Measurements from ENCODE around the gene STX7. TPM values are rescaled to one million over a fixed set of nuclear protein-coding genes. Genes with fewer than 3 reads are reported as not detected.
A peak's percentile ranks its signal among the peaks of the same experiment; 100 is the strongest.

STX7 gene
- total RNA-seq, 1 experiment from 2014 or later: 25.6 TPM

DNA sequence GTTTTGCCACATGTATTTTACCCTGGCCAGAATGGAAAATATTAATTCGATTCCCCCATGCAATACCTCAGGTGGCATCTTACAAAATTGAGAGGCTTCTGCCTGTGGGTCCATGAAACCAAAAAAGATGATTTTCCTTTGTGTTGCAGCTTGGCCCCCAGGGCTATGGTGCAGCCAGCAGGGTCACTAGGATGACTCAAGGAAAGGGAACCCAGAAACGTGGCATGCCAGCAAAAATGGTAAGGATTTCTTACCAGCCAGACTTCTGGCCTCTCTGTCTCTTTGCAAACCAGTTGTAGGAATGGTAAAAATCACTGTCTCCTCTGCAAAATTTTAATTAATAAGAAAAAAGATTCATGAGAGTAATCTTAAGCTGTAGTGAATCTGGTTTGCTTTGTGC is 13.5 kb upstream of the STX7 start (continued):
- TF ChIP-seq, protein P1, sequence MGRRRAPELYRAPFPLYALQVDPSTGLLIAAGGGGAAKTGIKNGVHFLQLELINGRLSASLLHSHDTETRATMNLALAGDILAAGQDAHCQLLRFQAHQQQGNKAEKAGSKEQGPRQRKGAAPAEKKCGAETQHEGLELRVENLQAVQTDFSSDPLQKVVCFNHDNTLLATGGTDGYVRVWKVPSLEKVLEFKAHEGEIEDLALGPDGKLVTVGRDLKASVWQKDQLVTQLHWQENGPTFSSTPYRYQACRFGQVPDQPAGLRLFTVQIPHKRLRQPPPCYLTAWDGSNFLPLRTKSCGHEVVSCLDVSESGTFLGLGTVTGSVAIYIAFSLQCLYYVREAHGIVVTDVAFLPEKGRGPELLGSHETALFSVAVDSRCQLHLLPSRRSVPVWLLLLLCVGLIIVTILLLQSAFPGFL (CRISPR knock-in tag; IDR thresholded peaks at IDR 0.05; ENCODE audit: borderline replicate concordance): no peak
- TF ChIP-seq JAZF1 (CRISPR knock-in tag; IDR thresholded peaks at IDR 0.05): no peak
- TF ChIP-seq, protein P2, sequence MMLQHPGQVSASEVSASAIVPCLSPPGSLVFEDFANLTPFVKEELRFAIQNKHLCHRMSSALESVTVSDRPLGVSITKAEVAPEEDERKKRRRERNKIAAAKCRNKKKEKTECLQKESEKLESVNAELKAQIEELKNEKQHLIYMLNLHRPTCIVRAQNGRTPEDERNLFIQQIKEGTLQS (CRISPR knock-in tag; conservative IDR thresholded peaks at IDR 0.05): no peak
- TF ChIP-seq, protein P3, sequence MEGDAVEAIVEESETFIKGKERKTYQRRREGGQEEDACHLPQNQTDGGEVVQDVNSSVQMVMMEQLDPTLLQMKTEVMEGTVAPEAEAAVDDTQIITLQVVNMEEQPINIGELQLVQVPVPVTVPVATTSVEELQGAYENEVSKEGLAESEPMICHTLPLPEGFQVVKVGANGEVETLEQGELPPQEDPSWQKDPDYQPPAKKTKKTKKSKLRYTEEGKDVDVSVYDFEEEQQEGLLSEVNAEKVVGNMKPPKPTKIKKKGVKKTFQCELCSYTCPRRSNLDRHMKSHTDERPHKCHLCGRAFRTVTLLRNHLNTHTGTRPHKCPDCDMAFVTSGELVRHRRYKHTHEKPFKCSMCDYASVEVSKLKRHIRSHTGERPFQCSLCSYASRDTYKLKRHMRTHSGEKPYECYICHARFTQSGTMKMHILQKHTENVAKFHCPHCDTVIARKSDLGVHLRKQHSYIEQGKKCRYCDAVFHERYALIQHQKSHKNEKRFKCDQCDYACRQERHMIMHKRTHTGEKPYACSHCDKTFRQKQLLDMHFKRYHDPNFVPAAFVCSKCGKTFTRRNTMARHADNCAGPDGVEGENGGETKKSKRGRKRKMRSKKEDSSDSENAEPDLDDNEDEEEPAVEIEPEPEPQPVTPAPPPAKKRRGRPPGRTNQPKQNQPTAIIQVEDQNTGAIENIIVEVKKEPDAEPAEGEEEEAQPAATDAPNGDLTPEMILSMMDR (IDR thresholded peaks at IDR 0.05): no peak
- TF ChIP-seq ZNF317 (CRISPR knock-in tag; IDR thresholded peaks at IDR 0.05; ENCODE audit: borderline replicate concordance, low read depth): no peak
- TF ChIP-seq ZNF121 (CRISPR knock-in tag; IDR thresholded peaks at IDR 0.05): no peak
- no peak for TF ChIP-seq MYBL2 (CRISPR knock-in tag; IDR thresholded peaks at IDR 0.05)

DNA sequence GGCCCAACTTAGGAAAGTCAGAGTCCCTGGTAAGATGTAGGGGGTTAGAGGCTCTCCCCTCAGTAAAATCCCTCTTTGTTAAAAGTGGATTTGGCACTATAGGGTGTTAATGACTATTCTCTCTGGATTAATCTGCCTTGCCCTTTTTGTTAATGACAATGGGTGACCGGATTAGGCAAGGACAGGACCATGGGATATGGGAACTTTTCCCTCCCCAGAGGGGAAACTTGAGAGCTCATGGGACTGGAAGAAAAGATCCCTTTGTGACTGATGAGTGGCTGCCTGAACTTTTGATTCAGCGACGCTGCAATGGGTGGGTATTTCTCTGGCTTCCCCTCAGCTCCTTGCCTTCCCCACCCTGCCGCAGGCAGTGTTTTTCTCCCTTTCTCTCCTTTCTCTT is 12.9 kb upstream of the STX7 start:
- H3K9me3 Mint-ChIP-seq: no peaks in the 10 kb centered on the region
- H3K27ac Mint-ChIP-seq: no peak overlapping the region; the same call in 1 of the 2 replicates
- H3K27me3 Mint-ChIP-seq (ENCODE audit: low read depth): peaks cover 10% of the 10 kb centered on the region
- H3K4me1 Mint-ChIP-seq: peaks cover 11% of the 10 kb centered on the region
- ATAC-seq: peak; percentile 73
- no peak overlapping the region for H3K4me3 Mint-ChIP-seq
- CTCF ChIA-PET: interaction anchor here (1.0 to 1.4 kb wide), 2 partner anchors 189 to 242 kb away, joined by 3 to 5 read pairs; no protein-coding TSS in a partner anchor
- no peaks in the 10 kb centered on the region for H3K36me3 Mint-ChIP-seq
- POLR2A ChIA-PET: no interaction called here
- DNase-seq (ENCODE audit: low spot score): no peak
- TF ChIP-seq ZNF317 (CRISPR knock-in tag; IDR thresholded peaks at IDR 0.05; ENCODE audit: borderline replicate concordance, low read depth): no peak
- no peak for TF ChIP-seq NFYB (CRISPR knock-in tag; conservative IDR thresholded peaks at IDR 0.05; ENCODE audit: low read depth)
- no peak for TF ChIP-seq SMAD3 (CRISPR knock-in tag; IDR thresholded peaks at IDR 0.05; ENCODE audit: borderline replicate concordance)
- TF ChIP-seq ZNF416 (CRISPR knock-in tag; IDR thresholded peaks at IDR 0.05): no peak
- no peak for TF ChIP-seq TCF7 (CRISPR knock-in tag; IDR thresholded peaks at IDR 0.05; ENCODE audit: low read depth)
- TF ChIP-seq, protein P4, sequence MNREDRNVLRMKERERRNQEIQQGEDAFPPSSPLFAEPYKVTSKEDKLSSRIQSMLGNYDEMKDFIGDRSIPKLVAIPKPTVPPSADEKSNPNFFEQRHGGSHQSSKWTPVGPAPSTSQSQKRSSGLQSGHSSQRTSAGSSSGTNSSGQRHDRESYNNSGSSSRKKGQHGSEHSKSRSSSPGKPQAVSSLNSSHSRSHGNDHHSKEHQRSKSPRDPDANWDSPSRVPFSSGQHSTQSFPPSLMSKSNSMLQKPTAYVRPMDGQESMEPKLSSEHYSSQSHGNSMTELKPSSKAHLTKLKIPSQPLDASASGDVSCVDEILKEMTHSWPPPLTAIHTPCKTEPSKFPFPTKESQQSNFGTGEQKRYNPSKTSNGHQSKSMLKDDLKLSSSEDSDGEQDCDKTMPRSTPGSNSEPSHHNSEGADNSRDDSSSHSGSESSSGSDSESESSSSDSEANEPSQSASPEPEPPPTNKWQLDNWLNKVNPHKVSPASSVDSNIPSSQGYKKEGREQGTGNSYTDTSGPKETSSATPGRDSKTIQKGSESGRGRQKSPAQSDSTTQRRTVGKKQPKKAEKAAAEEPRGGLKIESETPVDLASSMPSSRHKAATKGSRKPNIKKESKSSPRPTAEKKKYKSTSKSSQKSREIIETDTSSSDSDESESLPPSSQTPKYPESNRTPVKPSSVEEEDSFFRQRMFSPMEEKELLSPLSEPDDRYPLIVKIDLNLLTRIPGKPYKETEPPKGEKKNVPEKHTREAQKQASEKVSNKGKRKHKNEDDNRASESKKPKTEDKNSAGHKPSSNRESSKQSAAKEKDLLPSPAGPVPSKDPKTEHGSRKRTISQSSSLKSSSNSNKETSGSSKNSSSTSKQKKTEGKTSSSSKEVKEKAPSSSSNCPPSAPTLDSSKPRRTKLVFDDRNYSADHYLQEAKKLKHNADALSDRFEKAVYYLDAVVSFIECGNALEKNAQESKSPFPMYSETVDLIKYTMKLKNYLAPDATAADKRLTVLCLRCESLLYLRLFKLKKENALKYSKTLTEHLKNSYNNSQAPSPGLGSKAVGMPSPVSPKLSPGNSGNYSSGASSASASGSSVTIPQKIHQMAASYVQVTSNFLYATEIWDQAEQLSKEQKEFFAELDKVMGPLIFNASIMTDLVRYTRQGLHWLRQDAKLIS (CRISPR knock-in tag; IDR thresholded peaks at IDR 0.05; ENCODE audit: borderline replicate concordance): no peak
- no peak for TF ChIP-seq NFE2L1 (CRISPR knock-in tag; IDR thresholded peaks at IDR 0.05)
- no peak for TF ChIP-seq ZNF138 (CRISPR knock-in tag; conservative IDR thresholded peaks at IDR 0.05)
- TF ChIP-seq FOXK1 (CRISPR knock-in tag; IDR thresholded peaks at IDR 0.05): no peak
- TF ChIP-seq ELF4 (CRISPR knock-in tag; IDR thresholded peaks at IDR 0.05; ENCODE audit: low read depth): no peak
- no peak for TF ChIP-seq CBFB (CRISPR knock-in tag; IDR thresholded peaks at IDR 0.05; ENCODE audit: low read depth)
- TF ChIP-seq NR3C1 (CRISPR knock-in tag; conservative IDR thresholded peaks at IDR 0.05; ENCODE audit: low read depth): no peak
- TF ChIP-seq CREB1 (CRISPR knock-in tag; IDR thresholded peaks at IDR 0.05): no peak
- TF ChIP-seq, protein P5, sequence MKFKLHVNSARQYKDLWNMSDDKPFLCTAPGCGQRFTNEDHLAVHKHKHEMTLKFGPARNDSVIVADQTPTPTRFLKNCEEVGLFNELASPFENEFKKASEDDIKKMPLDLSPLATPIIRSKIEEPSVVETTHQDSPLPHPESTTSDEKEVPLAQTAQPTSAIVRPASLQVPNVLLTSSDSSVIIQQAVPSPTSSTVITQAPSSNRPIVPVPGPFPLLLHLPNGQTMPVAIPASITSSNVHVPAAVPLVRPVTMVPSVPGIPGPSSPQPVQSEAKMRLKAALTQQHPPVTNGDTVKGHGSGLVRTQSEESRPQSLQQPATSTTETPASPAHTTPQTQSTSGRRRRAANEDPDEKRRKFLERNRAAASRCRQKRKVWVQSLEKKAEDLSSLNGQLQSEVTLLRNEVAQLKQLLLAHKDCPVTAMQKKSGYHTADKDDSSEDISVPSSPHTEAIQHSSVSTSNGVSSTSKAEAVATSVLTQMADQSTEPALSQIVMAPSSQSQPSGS (CRISPR knock-in tag; IDR thresholded peaks at IDR 0.05; ENCODE audit: borderline replicate concordance, low read depth): no peak
- TF ChIP-seq NR1H2 (CRISPR knock-in tag; IDR thresholded peaks at IDR 0.05): no peak
- TF ChIP-seq ZNF232 (CRISPR knock-in tag; IDR thresholded peaks at IDR 0.05): no peak
- TF ChIP-seq SMAD4 (CRISPR knock-in tag; IDR thresholded peaks at IDR 0.05): no peak
- no peak for TF ChIP-seq NFATC4 (CRISPR knock-in tag; IDR thresholded peaks at IDR 0.05)
- TF ChIP-seq, protein P3 (IDR thresholded peaks at IDR 0.05): no peak
- TF ChIP-seq MXD4 (CRISPR knock-in tag; IDR thresholded peaks at IDR 0.05; ENCODE audit: borderline replicate concordance): no peak

All from WTC11 (cell line).